DMS114 treated with DMSO at 0.1 percent for 48 hours (cell line): Measurements from ENCODE around the gene TBX5.

ENCODE experiments used
- DNase-seq: peaks from one replicate; lab custom pipeline; 2025; ENCODE audit not compliant: unreplicated experiment; lab: John Stamatoyannopoulos, UW

TBX5 gene

DNA sequence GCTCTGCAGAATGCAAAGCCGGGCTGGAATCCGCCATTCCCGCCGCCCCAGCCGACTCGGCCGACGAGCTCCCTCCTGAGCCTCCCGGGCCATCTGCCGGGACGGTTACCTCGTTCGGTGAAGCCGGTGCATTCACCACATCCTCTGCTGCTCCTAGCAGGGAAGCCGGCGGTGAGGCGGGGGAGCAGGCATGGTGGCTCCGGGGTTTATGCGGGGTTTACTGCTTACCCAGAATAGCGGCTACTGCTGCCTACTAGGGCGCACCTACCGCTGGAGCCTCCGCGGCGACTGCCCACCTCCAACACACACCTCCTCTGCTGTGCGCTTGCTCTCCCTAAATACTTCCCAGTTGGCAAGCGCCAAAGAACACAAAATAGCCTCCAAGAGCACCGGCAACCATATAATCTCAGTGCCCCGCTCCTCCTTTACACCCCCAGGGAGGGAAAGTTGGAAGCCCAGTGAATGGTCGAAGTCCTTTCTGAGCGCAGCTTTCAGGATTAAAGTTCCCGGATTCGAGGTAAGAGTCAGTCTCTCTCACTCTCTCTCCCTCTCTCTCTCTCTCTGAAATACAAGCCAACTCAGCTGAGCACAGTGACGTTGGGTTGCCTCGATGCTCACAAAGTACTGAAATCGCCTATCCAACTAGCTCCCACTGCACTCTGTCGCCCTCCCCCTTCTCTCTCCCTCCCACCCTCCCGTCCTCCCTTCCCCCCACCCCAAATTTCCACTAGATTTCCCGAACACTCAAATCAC lies at the start of gene TBX5:
Gene TBX5 (minus strand): TSS at position 626 of the 753 bp plus-strand sequence. CDS start 2,246 bp downstream, outside the sequence.
- no peak for DNase-seq

DNA sequence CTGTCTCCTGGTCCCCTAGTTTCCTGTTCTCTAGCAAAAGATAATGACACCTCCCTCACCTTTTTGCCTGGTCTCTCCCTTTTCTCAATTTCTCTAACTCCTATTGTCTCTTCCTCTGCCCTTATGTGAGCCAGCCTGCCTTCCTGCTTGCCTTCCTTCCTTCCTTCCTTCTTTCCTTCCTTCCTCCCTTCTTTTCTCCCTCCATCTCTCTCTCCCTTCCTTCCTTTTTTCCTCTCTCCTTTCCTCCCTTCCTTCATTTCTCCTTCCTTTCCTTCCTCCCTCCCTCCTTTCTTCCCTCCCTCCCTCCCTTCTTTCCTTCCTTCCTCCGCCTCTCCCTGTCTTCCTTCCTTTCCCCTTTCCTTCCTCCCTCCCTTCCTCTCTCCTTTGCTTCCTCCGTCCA lies 45.7 kb upstream of the TBX5 start:
- no peak for DNase-seq

GRCh38 chr12:114450515-114451300 lies 44.8 kb upstream of the TBX5 start:
- DNase-seq: no peak

DNA sequence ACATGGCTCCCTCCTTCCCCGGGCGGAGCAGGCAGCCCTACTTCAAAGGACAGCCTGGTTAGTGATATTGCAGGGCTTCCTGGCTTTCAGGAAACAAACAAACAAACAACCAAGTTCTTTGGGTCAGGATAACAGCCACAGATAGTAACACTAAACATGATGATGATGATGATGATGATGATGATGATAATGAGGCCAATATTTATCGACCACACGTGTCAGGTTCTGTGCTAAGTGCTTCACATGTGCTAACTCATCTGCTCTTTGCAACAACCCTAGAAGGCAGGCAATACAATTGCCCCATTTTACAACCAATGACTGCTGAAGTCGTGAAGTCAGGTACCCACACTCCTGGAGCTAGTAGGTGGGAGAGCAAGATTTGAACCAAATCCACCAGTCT lies 44.1 kb upstream of the TBX5 start:
- no peak for DNase-seq

DNA sequence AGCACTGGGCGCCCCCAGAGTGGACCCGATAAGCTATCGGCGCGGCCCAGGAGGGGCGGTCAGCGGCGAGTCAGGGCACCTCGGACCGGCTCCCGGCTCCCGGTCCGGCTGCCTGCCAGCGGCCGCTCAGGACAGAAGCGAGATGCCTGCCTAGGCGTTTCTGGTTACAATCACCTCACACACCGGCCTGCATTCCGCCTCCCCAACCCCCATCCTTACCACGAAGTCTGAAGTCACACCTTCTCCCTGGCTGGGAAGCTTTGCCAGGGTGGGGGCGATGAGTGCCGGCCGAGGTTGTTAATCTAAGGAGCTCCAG lies 42.6 kb upstream of the TBX5 start:
- no peak for DNase-seq

DNA sequence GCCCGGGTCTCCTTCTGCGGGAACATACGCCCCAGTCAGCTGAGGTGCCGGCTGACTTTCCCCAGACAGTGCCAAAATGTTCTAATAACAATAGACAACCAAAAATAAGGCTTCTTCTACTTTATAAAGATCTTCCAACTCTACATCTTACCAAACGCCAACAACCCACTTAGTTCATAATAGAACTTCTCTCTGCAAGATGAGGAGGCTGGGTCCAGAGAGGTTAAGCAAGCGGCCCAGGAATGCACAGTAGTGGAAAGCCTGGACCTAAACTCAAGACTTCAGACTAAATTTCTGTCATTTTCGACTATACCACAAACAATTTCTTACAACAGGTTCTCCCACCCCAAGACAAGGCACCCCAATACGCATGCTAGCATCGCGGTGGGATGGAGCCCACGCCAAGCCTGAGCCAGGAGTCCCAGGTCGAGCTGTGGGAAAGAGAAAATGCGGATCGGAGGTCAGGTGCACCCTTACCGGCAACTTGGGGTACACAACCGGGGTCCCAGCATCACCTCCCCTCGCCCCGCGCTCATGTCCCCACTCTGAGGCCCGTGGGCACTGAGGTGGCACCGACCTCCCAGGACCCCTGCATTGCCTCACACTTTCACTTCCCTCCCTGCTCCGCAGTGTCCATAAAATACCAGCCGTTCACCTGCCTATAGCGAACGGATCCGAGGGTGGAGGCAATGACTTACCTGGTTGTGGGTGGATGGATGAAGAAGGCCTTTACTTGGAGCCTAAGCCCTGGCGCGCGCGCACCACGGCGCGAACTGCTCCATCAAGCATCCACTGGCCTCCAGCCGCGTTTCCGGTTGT lies 42.1 kb upstream of the TBX5 start:
- no peak for DNase-seq

DNA sequence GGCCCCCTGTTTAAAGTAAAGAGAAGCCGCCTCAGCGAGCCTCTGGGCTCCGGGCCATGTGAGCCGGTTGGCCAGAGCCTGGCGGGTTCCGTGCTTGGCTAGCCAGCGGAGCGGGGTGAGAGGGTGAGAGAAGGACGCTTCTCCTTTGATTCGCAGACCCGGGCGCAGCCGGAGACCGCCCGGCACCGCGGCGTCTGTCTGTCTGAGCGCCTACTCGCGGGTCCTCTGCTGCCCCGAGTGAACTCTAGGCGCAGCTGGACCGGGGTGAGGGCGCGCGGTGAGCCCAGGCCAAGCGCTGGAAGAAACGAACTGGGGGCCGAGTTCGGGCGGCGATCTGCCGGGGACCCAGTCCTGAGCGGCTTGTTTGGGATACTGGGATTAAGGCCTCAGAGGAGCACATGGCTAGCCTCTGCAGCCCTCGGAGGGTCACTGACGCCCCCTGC lies 41.4 kb upstream of the TBX5 start:
- no peak for DNase-seq

DNA sequence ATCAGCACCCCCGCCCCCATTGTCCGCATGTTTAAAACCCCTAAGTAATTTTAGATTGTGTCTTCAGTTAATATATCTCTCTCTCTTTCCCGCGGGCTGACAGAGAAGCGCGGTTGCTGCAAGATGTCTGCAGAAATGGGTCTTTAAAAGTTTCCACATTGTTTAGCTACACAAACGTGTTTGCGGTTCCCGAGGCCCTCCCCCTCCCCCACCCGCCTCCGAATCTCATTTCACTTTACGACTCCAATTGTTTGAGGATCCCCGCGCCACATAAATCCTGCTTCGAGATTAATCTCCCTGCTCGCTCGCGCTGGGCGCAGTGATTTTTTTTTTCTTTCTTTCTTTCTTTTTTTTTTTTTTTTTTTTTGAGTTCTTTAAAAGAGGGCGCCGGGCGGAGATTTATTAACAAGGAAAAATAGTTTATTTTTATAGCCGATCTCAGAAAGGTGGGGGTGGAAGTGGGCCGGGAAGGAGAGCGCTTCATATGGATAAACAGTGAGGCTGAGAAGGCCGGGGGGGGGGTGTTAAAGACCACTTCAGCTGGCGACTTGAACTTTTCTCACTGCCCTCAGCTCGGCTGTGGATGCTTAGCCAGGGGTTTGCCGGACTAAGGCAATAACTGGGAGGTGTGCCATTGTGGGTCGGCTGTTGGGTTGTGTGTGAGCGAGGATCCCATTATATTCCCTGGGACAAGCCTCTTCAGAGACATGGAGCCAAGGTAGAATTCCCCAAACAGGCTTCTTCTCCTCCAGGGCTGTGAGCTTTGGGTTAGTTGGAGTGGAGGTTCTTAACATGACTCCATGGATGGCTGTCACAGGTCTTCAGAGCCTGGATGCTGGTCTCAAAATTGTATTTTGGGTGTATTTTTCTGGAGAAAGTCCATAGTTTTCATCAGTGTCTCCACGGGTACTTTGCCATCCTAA lies 39.7 kb upstream of the TBX5 start:
- no peak for DNase-seq

DNA sequence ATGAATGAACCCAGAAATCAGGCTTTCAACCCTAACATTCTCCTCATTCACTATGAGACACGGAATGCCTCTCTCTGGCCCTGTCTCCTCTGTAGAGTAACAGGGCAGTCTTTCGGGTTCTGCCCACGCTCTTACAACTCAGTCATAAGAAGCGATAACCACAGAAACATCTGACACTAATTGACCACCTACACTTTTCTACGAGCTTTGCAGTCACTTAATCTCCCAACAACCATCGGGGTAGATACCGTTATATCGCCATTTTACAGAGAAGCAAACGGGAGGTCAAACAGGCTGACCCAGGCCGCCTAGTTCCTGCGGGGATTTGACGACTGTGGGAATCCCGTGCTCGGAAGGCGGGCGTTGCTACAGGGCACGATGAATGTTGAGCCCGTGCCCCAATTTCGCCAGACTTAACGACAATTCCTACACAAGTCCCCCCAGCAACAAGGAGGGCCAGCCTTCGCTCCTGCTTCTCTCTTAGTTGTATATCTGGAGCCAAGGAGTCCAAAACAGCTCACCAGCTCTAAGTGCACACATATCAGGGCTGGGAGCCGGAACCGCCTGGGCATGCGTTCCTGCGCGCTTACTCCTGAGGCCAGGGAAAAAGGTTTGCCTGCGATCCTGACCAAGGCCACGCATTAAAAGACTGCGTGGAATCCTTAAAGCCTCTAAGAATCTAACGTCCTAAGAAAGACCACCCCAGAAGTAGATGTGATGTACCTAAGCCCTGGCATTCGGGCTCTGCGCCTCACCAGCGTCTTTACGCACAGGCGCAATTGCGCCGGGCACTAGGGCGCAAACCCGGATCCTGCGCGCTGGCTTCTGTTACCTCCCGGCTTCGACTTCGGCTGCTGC lies 38.7 kb upstream of the TBX5 start:
- no peak for DNase-seq

- DNase-seq: no peak
These were observed 37.9 kb upstream of the TBX5 start for GRCh38 chr12:114443607-114444421.

DNA sequence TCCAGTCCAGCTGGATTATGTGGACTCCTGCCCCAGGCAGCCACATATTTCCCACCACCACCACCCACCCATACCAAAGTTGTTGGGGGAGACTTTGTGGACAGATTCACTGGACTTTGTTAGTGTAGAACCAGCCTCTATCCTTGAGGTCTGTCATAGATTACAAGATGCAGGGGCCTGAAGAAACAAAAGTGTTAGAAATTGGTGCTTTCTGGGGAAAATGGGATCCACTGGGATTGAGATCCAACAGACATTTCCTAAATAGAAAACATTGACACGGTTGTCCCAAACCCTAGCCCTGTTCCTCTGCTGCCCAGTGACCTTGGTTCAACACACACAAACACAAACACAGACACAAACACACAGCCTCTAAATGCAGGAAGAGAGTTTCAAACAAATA lies 36.6 kb upstream of the TBX5 start:
- no peak for DNase-seq

GRCh38 chr12:114441545-114441944 lies 35.6 kb upstream of the TBX5 start:
- no peak for DNase-seq

DNA sequence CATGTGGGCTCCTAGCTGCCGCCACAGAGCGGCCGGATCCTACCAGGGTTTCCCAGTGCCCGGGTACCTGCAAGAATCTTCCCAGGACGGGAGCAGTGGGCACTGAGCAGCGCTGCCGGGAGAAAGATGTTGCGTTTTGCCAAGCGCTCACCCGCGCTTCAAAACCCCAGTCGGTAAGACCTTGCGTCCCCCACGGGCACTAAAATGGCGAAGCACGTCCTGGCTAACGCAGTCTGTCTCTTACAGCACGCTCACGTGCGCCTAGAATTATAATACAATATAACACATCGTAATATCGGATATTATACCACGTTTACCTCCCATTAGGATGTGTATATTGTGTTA lies 35.1 kb upstream of the TBX5 start:
- DNase-seq: no peak

- no peak for DNase-seq
These were observed 34.5 kb upstream of the TBX5 start for GRCh38 chr12:114440270-114441038.

GRCh38 chr12:114439817-114440216 lies 33.9 kb upstream of the TBX5 start:
- DNase-seq: no peak

- DNase-seq: no peak
These were observed 33.3 kb upstream of the TBX5 start for GRCh38 chr12:114439261-114439683.

- no peak for DNase-seq
These were observed 32.8 kb upstream of the TBX5 start for GRCh38 chr12:114438635-114439256.

DNA sequence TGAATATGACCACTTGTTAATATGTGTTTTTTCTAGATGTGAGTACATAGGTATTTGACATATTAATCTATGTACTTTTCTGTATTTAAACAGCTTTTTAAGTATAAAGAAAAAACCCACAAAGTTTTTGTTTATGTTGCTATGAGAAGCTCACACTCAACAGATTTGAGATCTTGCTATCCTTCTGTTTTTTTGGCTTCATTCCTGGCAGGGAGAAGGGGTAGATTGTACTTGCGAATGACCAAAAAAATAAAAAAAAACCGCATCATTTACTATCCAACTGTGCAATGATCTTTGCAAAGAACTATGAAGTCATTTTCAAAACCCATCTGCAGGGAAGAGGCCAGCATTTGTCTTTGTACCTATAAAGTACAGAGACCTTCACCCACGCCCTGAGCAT lies 28.4 kb upstream of the TBX5 start:
- DNase-seq: no peak
